K562 (cell line): Measurements from ENCODE around the gene CLIC1. TPM values are rescaled to one million over a fixed set of nuclear protein-coding genes. Genes with fewer than 3 reads are reported as not detected.

Source experiments
- ATF7 ChIP-seq: fragments of 450-650 bp; IDR thresholded peaks from 2 replicates; pipeline ENCODE4 v1.7.1; 2014; ENCODE audit warnings: mild to moderate bottlenecking, moderate library complexity
- CC2D1A ChIP-seq: fragments of 450-650 bp; IDR thresholded peaks from 2 replicates; pipeline ENCODE4 v1.6.1; 2017; ENCODE audit warnings: mild to moderate bottlenecking
- MAFK ChIP-seq: IDR thresholded peaks from 2 replicates; pipeline ENCODE4 v1.6.1; 2011; ENCODE audit warnings: low read length, improper control_type of control experiment
- MTA1 ChIP-seq: fragments of 450-650 bp; IDR thresholded peaks from 2 replicates; pipeline ENCODE4 v1.6.1; 2017; ENCODE audit warnings: borderline replicate concordance
- PTRF ChIP-seq: fragments of 450-650 bp; IDR thresholded peaks from 2 replicates; pipeline ENCODE4 v1.6.1; 2016; ENCODE audit warnings: mild to moderate bottlenecking, missing genetic modification characterization, missing compliant biosample characterization
- RBM17 ChIP-seq: fragments of 200-400 bp; formaldehyde crosslinking; IDR thresholded peaks from 2 replicates; pipeline ENCODE4 v1.6.1; 2017; ENCODE audit warnings: low read depth, mild to moderate bottlenecking, low read length, borderline replicate concordance
- RERE ChIP-seq: sonication (generic); formaldehyde crosslinking; IDR thresholded peaks from 2 replicates; pipeline ENCODE4 v1.8.0; 2023; ENCODE audit warnings: missing genetic modification reagents, mild to moderate bottlenecking, borderline replicate concordance
- SP1 ChIP-seq: sonication (generic); formaldehyde crosslinking; IDR thresholded peaks from 2 replicates; pipeline ENCODE4 v1.8.1; 2022; ENCODE audit warnings: mild to moderate bottlenecking, missing genetic modification reagents
- TCF15 ChIP-seq: fragments of 250-450 bp; sonication (Bioruptor Pico); IDR thresholded peaks from 2 replicates; pipeline ENCODE4 v1.8.0; 2022; ENCODE audit warnings: moderate library complexity, mild to moderate bottlenecking, inconsistent platforms
- TCF7L2 ChIP-seq: fragments of 150-350 bp; IDR thresholded peaks from 2 replicates; pipeline ENCODE4 v1.6.1; 2016; ENCODE audit warnings: low read depth, mild to moderate bottlenecking, low read length, moderate library complexity
- ZNF512 ChIP-seq: IDR thresholded peaks from 2 replicates; pipeline ENCODE4 v1.6.1; 2016; ENCODE audit warnings: missing genetic modification characterization, missing compliant biosample characterization
- ZSCAN32 ChIP-seq: fragments of 450-650 bp; formaldehyde crosslinking; IDR thresholded peaks from 2 replicates; pipeline ENCODE4 v1.4.0; 2020; ENCODE audit warnings: mild to moderate bottlenecking, moderate library complexity
- polyA plus RNA-seq, 8 experiments: library from polyadenylated mRNA; depleted of rRNA in 4 of 8; stranded (reverse) in 5 of 8; unstranded in 3 of 8; fragments of >200 nt; fragmentation: Nextera tagmentation in 2 of 8; fragmentation: Illumina TruSeq in 1 of 8; extraction: Ambion mirVana in 2 of 8; extraction: Trizol in 1 of 8; gene quantifications; 2 replicates each; pipeline versions ENCODE4 v1.2.1 to v1.2.3, GENCODE V29; 2011 to 2014; ENCODE audit warnings: inconsistent platforms in 1 of 8, missing spikeins in 1 of 8
- total RNA-seq, 7 experiments: library from RNA; depleted of rRNA in 6 of 7; stranded (reverse); fragments of >200 nt in 6 of 7; fragmentation: Illumina TruSeq in 2 of 7; extraction: Trizol in 2 of 7; gene quantifications; 2 replicates each; pipeline versions ENCODE4 v1.2.1 to v1.2.3, GENCODE V29; 2011 to 2021; ENCODE audit warnings: low replicate concordance in 1 of 7
- TF ChIP-seq, protein P1 (sequence below): sonication (generic); formaldehyde crosslinking; IDR thresholded peaks from 2 replicates; pipeline ENCODE4 v1.8.0; 2023; ENCODE audit warnings: mild to moderate bottlenecking, missing genetic modification reagents
- TF ChIP-seq, protein P2 (sequence below): fragments of 450-650 bp; IDR thresholded peaks from 2 replicates; pipeline ENCODE4 v1.7.0; 2016; ENCODE audit warnings: borderline replicate concordance

CLIC1 gene
- total and polyA plus RNA-seq, 9 of the 15 experiments (the other 6 are each of a cell fraction or from before 2014, with no cell fraction given) = 1,267 to 2,419 (median 1,808) TPM

DNA sequence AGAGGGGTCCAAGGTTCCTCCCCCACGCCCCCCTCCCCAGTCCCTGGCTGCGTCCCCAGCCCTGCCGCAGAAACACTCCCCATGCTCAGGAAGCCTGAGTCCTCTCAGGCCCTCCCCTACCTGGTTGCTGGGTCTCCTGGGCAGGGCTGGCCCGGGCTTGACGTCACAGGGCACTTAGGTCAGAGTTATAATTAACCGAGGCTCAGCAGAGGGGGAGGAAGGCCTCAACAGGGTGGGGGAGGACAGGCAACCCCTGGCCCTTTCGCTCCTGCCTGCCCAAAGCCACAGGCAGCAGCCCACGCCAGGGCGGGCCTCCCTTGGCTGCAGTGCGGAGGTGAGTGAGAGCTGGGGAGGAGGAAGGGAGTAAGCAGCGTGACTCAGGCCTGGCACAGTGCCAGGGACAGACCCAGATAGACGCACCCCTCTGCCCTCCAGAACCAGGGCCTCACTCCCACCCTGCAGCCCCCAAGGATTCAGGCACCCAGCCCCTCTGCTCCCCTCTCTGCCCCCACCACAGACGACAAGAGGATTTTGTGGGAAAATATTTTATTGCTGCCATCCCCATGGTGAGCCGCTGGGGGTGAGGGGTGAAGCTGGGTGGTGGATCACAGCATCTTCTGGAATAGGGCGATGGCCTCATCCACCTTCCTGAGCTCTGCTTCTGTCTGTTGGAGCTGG lies 40.8 kb upstream of the CLIC1 start, which contains the start of gene VWA7 (continued):
- TF ChIP-seq RERE (no peak), MAFK (peak; percentile 79), SP1 (CRISPR knock-in tag) (peak; percentile 68), MTA1 (peak; percentile 92), ATF7 (peak; percentile 98), ZNF512 (tag) (no peak), CC2D1A (peak; percentile 67), PTRF (no peak), ZSCAN32 (CRISPR knock-in tag) (no peak), TCF15 (no peak), TCF7L2 (peak; percentile 63), RBM17 (no peak)
- TF ChIP-seq, protein P1, sequence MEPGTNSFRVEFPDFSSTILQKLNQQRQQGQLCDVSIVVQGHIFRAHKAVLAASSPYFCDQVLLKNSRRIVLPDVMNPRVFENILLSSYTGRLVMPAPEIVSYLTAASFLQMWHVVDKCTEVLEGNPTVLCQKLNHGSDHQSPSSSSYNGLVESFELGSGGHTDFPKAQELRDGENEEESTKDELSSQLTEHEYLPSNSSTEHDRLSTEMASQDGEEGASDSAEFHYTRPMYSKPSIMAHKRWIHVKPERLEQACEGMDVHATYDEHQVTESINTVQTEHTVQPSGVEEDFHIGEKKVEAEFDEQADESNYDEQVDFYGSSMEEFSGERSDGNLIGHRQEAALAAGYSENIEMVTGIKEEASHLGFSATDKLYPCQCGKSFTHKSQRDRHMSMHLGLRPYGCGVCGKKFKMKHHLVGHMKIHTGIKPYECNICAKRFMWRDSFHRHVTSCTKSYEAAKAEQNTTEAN = peak; percentile 66; the same call in 1 of the 2 replicates
- TF ChIP-seq, protein P2, sequence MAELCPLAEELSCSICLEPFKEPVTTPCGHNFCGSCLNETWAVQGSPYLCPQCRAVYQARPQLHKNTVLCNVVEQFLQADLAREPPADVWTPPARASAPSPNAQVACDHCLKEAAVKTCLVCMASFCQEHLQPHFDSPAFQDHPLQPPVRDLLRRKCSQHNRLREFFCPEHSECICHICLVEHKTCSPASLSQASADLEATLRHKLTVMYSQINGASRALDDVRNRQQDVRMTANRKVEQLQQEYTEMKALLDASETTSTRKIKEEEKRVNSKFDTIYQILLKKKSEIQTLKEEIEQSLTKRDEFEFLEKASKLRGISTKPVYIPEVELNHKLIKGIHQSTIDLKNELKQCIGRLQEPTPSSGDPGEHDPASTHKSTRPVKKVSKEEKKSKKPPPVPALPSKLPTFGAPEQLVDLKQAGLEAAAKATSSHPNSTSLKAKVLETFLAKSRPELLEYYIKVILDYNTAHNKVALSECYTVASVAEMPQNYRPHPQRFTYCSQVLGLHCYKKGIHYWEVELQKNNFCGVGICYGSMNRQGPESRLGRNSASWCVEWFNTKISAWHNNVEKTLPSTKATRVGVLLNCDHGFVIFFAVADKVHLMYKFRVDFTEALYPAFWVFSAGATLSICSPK = no peak; the same call in 1 of the 2 replicates
